GM19468 (cell line): Measurements from ENCODE around the gene IFI27L1.

Experiments
- ATAC-seq: cut with Tn5 transposase; IDR thresholded peaks from one replicate; pipeline ENCODE4 v1.9.1; 2021; ENCODE audit warnings: mild to moderate bottlenecking, moderate library complexity, moderate number of reproducible peaks; ENCODE audit not compliant: unreplicated experiment; ENCODE audit errors: extremely low read depth

IFI27L1 gene

GRCh38 chr14:94128216-94128839 lies 47.2 kb downstream of the IFI27L1 start:
- no peak for ATAC-seq

GRCh38 chr14:94129111-94129757 lies 48.1 kb downstream of the IFI27L1 start, which contains the start of gene IFI27L2:
TSS of gene IFI27L2 (minus strand) at chr14:94129604. CDS start at chr14:94129564, 40 bp downstream.
- peak; percentile 91 for ATAC-seq

GRCh38 chr14:94129758-94130414 lies 48.8 kb downstream of the IFI27L1 start:
- no peak for ATAC-seq

- ATAC-seq, result no peak
These were observed 51.3 kb downstream of the IFI27L1 start for GRCh38 chr14:94132285-94132887.

GRCh38 chr14:94135476-94135875 lies 54.4 kb downstream of the IFI27L1 start:
- no peak for ATAC-seq

GRCh38 chr14:94136575-94137331 lies 55.6 kb downstream of the IFI27L1 start:
- peak; percentile 66 for ATAC-seq

GRCh38 chr14:94138251-94138650 lies 57.1 kb downstream of the IFI27L1 start:
- no peak for ATAC-seq

GRCh38 chr14:94139006-94139405 lies 57.9 kb downstream of the IFI27L1 start:
- ATAC-seq, result no peak

GRCh38 chr14:94139421-94139820 lies 58.3 kb downstream of the IFI27L1 start:
- ATAC-seq, result no peak

GRCh38 chr14:94142247-94142646 lies 61.1 kb downstream of the IFI27L1 start:
- no peak for ATAC-seq

GRCh38 chr14:94142836-94143235 lies 61.7 kb downstream of the IFI27L1 start:
- no peak for ATAC-seq

- ATAC-seq, result no peak
These were observed 62.1 kb downstream of the IFI27L1 start for GRCh38 chr14:94143239-94143638.

GRCh38 chr14:94143711-94144110 lies 62.6 kb downstream of the IFI27L1 start:
- ATAC-seq, result no peak

- ATAC-seq, result no peak
These were observed 63.7 kb downstream of the IFI27L1 start for GRCh38 chr14:94144765-94145164.

GRCh38 chr14:94145902-94146527 lies 64.9 kb downstream of the IFI27L1 start:
- ATAC-seq, result no peak
